SK-N-SH (cell line): ENCODE data around the gene PLA2G6. TPM values are rescaled to one million over a fixed set of nuclear protein-coding genes. Genes with fewer than 3 reads are reported as not detected.

Experiments
- CTCF ChIA-PET: fragments of 300-600, 350-600 bp; formaldehyde crosslinking; extraction: SDS; loops from one replicate; lab custom pipeline; 2021; lab: Yijun Ruan, JAX
- POLR2A ChIA-PET: fragments of 350-600 bp; sonication (Branson Sonifier 250); formaldehyde crosslinking; extraction: SDS; loops from one replicate; lab custom pipeline; 2020; ENCODE audit warnings: antibody characterized with exemption, inconsistent platforms; lab: Yijun Ruan, JAX
- DNase-seq: peaks from one replicate; pipeline ENCODE4 v3.0.0; 2012
- H2AFZ ChIP-seq: fragments of 200-600 bp; sonication (generic); 2 replicates; pipeline ENCODE4 v1.8.1; 2016; ENCODE audit warnings: antibody characterized with exemption, mild to moderate bottlenecking, low read depth
- H3F3A ChIP-seq: fragments of 200-600 bp; sonication (generic); replicated peaks from 2 replicates; pipeline ENCODE3; 2016; ENCODE audit warnings: antibody characterized with exemption, mild to moderate bottlenecking; ENCODE audit not compliant: insufficient read depth
- H3K27ac ChIP-seq, 2 experiments: fragments of 200-500 bp in 1 of 2; fragments of 200-600 bp in 1 of 2; sonication (Bioruptor generic) in 1 of 2; sonication (generic), shearing (Covaris generic) in 1 of 2; 2 replicates each; pipeline versions ENCODE4 v1.5.1 to v1.6.1; 2014 to 2016; ENCODE audit warnings: low read depth in 2 of 2, inconsistent platforms in 1 of 2, low read length in 1 of 2, mild to moderate bottlenecking in 1 of 2, mixed read lengths in 1 of 2
- H3K27me3 ChIP-seq: fragments of 200-600 bp; sonication (generic), shearing (Covaris generic); 2 replicates; pipeline ENCODE4 v1.6.1; 2016; ENCODE audit warnings: mixed run types; ENCODE audit not compliant: insufficient read depth
- H3K36me3 ChIP-seq, 2 experiments: fragments of 200-500 bp in 1 of 2; fragments of 200-600 bp in 1 of 2; sonication (Bioruptor generic) in 1 of 2; sonication (generic) in 1 of 2; replicated peaks in 1 of 2; 2 replicates each; pipeline versions ENCODE3 to v1.5.1; 2014 to 2016; ENCODE audit warnings: low read length in 1 of 2, mild to moderate bottlenecking in 1 of 2; ENCODE audit not compliant: insufficient read depth in 2 of 2, control insufficient read depth in 1 of 2
- H3K4me1 ChIP-seq, 2 experiments: fragments of 200-500 bp in 1 of 2; fragments of 200-600 bp in 1 of 2; sonication (Bioruptor generic) in 1 of 2; sonication (generic), shearing (Covaris generic) in 1 of 2; 2 replicates each; pipeline versions ENCODE4 v1.5.1 to v1.6.1; 2014 to 2016; ENCODE audit warnings: low read depth in 1 of 2, low read length in 1 of 2, mixed run types in 1 of 2; ENCODE audit not compliant: insufficient read depth in 2 of 2, control insufficient read depth in 1 of 2
- H3K4me2 ChIP-seq: fragments of 200-600 bp; sonication (generic), shearing (Covaris generic); 2 replicates; pipeline ENCODE4 v1.6.1; 2017; ENCODE audit warnings: mixed run types
- H3K4me3 ChIP-seq, 2 experiments: fragments of 200-500 bp in 1 of 2; fragments of 200-600 bp in 1 of 2; sonication (Bioruptor generic) in 1 of 2; sonication (generic), shearing (Covaris generic) in 1 of 2; 2 replicates each; pipeline versions ENCODE4 v1.5.1 to v1.8.1; 2014 to 2016; ENCODE audit warnings: low read depth in 2 of 2, inconsistent platforms in 1 of 2, low read length in 1 of 2, mild to moderate bottlenecking in 1 of 2, mixed read lengths in 1 of 2, moderate library complexity in 1 of 2
- H3K79me2 ChIP-seq: fragments of 200-600 bp; sonication (generic); 2 replicates; pipeline ENCODE4 v1.8.1; 2017; ENCODE audit warnings: mild to moderate bottlenecking; ENCODE audit not compliant: insufficient read depth
- H3K9ac ChIP-seq: fragments of 200-600 bp; sonication (generic); 2 replicates; pipeline ENCODE4 v1.6.1; 2017; ENCODE audit warnings: mixed run types
- H3K9me2 ChIP-seq: fragments of 200-600 bp; sonication (generic); 2 replicates; pipeline ENCODE4 v1.6.1; 2017; ENCODE audit warnings: mixed run types
- H3K9me3 ChIP-seq: fragments of 200-600 bp; sonication (generic); 2 replicates; pipeline ENCODE4 v1.6.1; 2017; ENCODE audit warnings: mixed run types, mild to moderate bottlenecking, moderate library complexity
- H4K20me1 ChIP-seq: fragments of 200-600 bp; sonication (generic); 2 replicates; pipeline ENCODE4 v1.6.1; 2017; ENCODE audit warnings: mild to moderate bottlenecking, mixed run types; ENCODE audit not compliant: insufficient read depth
- EZH2phosphoT487 ChIP-seq: fragments of 200-600 bp; sonication (generic); IDR thresholded peaks from 2 replicates; pipeline ENCODE4 v1.6.1; 2017; ENCODE audit warnings: low read depth, mixed run types, mild to moderate bottlenecking, antibody characterized with exemption, moderate library complexity, borderline replicate concordance
- GABPA ChIP-seq: IDR thresholded peaks from 2 replicates; pipeline ENCODE4 v1.4.0; 2012; ENCODE audit warnings: low read depth, mild to moderate bottlenecking
- JUND ChIP-seq: IDR thresholded peaks from 2 replicates; pipeline ENCODE4 v1.4.0; 2012
- MXI1 ChIP-seq: IDR thresholded peaks from 2 replicates; pipeline ENCODE4 v1.6.1; 2012; ENCODE audit warnings: mild to moderate bottlenecking, low read depth, low read length, improper control_type of control experiment
- NRF1 ChIP-seq: IDR thresholded peaks from 2 replicates; pipeline ENCODE4 v1.6.1; 2012; ENCODE audit warnings: low read depth, mild to moderate bottlenecking, low read length
- PBX3 ChIP-seq: IDR thresholded peaks from 2 replicates; pipeline ENCODE4; 2012
- RFX5 ChIP-seq: IDR thresholded peaks from 2 replicates; pipeline ENCODE4 v1.6.1; 2012; ENCODE audit warnings: mild to moderate bottlenecking, improper control_type of control experiment, low read length
- RXRA ChIP-seq: IDR thresholded peaks from 2 replicates; pipeline ENCODE4 v1.4.0; 2012; ENCODE audit warnings: low read depth, mild to moderate bottlenecking, borderline replicate concordance
- SIN3A ChIP-seq: IDR thresholded peaks from 2 replicates; pipeline ENCODE4 v1.6.1; 2012; ENCODE audit warnings: low read depth, mild to moderate bottlenecking, low read length, moderate library complexity, borderline replicate concordance
- TAF1 ChIP-seq: IDR thresholded peaks from 2 replicates; pipeline ENCODE4 v1.6.1; 2012; ENCODE audit warnings: low read depth, mild to moderate bottlenecking, low read length, moderate library complexity, borderline replicate concordance
- YY1 ChIP-seq: IDR thresholded peaks from 2 replicates; pipeline ENCODE4 v1.4.0; 2012; ENCODE audit warnings: low read depth, mild to moderate bottlenecking
- WGBS: methylation state at CpG from one replicate; pipeline ENCODE4 v1.1.6; 2017; ENCODE audit warnings: low lambda C conversion rate; 5-methylcytosine and 5-hydroxymethylcytosine counted together
- polyA plus RNA-seq, 3 experiments: library from polyadenylated mRNA; depleted of rRNA; stranded (reverse); fragments of >200 nt; gene quantifications; 2 replicates each; pipeline ENCODE4 v1.2.3, GENCODE V29; 2012
- TF ChIP-seq, protein P1 (sequence below): IDR thresholded peaks from 2 replicates; pipeline ENCODE4 v1.4.0; 2012; ENCODE audit warnings: low read depth
- TF ChIP-seq, protein P2 (sequence below): fragments of 200-600 bp; sonication (generic); IDR thresholded peaks from 2 replicates; pipeline ENCODE4 v1.6.1; 2017; ENCODE audit warnings: antibody characterized with exemption, mild to moderate bottlenecking, moderate library complexity
- TF ChIP-seq, protein P3 (sequence below): IDR thresholded peaks from 2 replicates; pipeline ENCODE4 v1.4.0; 2012; ENCODE audit warnings: low read depth, borderline replicate concordance

The PLA2G6 gene
- polyA plus RNA-seq, 1 of the 3 experiments (the other 2 are of a cell fraction): 10.5 TPM

- H3K9ac ChIP-seq: no peak overlapping the region
- WGBS: no CpG with 5 or more reads among the region's 4 CpGs
- H3K36me3 ChIP-seq: no peaks in the 10 kb centered on the region
- no peaks in the 10 kb centered on the region for H3K9me2 ChIP-seq
- no peak for TF ChIP-seq PBX3
- TF ChIP-seq JUND: no peak
- TF ChIP-seq, protein P1, sequence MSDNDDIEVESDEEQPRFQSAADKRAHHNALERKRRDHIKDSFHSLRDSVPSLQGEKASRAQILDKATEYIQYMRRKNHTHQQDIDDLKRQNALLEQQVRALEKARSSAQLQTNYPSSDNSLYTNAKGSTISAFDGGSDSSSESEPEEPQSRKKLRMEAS: no peak
- no peak for TF ChIP-seq RXRA
- no peak for TF ChIP-seq SIN3A
- TF ChIP-seq, protein P2, sequence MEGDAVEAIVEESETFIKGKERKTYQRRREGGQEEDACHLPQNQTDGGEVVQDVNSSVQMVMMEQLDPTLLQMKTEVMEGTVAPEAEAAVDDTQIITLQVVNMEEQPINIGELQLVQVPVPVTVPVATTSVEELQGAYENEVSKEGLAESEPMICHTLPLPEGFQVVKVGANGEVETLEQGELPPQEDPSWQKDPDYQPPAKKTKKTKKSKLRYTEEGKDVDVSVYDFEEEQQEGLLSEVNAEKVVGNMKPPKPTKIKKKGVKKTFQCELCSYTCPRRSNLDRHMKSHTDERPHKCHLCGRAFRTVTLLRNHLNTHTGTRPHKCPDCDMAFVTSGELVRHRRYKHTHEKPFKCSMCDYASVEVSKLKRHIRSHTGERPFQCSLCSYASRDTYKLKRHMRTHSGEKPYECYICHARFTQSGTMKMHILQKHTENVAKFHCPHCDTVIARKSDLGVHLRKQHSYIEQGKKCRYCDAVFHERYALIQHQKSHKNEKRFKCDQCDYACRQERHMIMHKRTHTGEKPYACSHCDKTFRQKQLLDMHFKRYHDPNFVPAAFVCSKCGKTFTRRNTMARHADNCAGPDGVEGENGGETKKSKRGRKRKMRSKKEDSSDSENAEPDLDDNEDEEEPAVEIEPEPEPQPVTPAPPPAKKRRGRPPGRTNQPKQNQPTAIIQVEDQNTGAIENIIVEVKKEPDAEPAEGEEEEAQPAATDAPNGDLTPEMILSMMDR: no peak
- no peak for TF ChIP-seq MXI1
- no peak for TF ChIP-seq GABPA
- no peak for TF ChIP-seq TAF1
- no peak for TF ChIP-seq EZH2phosphoT487
- TF ChIP-seq NRF1: no peak
- no peak for TF ChIP-seq RFX5
- no peak for TF ChIP-seq YY1
- TF ChIP-seq, protein P3, sequence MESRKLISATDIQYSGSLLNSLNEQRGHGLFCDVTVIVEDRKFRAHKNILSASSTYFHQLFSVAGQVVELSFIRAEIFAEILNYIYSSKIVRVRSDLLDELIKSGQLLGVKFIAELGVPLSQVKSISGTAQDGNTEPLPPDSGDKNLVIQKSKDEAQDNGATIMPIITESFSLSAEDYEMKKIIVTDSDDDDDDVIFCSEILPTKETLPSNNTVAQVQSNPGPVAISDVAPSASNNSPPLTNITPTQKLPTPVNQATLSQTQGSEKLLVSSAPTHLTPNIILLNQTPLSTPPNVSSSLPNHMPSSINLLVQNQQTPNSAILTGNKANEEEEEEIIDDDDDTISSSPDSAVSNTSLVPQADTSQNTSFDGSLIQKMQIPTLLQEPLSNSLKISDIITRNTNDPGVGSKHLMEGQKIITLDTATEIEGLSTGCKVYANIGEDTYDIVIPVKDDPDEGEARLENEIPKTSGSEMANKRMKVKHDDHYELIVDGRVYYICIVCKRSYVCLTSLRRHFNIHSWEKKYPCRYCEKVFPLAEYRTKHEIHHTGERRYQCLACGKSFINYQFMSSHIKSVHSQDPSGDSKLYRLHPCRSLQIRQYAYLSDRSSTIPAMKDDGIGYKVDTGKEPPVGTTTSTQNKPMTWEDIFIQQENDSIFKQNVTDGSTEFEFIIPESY: no peak
- H3K4me1 ChIP-seq: no peaks in the 10 kb centered on the region
- DNase-seq: no peak
- H3K27me3 ChIP-seq: no peaks in the 10 kb centered on the region
- H4K20me1 ChIP-seq: no peaks in the 10 kb centered on the region
- no peaks in the 10 kb centered on the region for H3K9me3 ChIP-seq
- CTCF ChIA-PET: interaction anchor here (1.3 kb wide), 1 partner anchor 18 kb away, joined by 4 read pairs; no protein-coding TSS in a partner anchor
- no peak overlapping the region for H3K27ac ChIP-seq
- no peak overlapping the region for H2AFZ ChIP-seq
- H3K79me2 ChIP-seq: no peaks in the 10 kb centered on the region
- no peaks in the 10 kb centered on the region for H3F3A ChIP-seq
- no peak overlapping the region for H3K4me3 ChIP-seq
- no peak overlapping the region for H3K4me2 ChIP-seq
- POLR2A ChIA-PET: no interaction called here
Measured at GRCh38 chr22:38133331-38133730, 48.3 kb downstream of the PLA2G6 start.
